Gastrocnemius medialis (tissue), 4 donors: ENCODE data around the gene PIK3CD. TPM values are rescaled to one million over a fixed set of nuclear protein-coding genes. Genes with fewer than 3 reads are reported as not detected.

Source experiments
- ATAC-seq, 2 donors: fragments of 150-250 bp; one replicate each; pipeline ENCODE4 v1.9.1; 2016
- DNase-seq, 2 donors: peaks; one replicate each; pipeline ENCODE4 v3.0.0-alpha.2; 2019
- H3K27ac ChIP-seq, 4 donors: fragments of 200-600 bp; sonication (generic); 1 replicate in 1 of 4; 2 replicates in 3 of 4; pipeline ENCODE4 v1.5.1; 2016 to 2018; ENCODE audit warnings: mild to moderate bottlenecking in 2 of 4, moderate library complexity in 1 of 4
- H3K27me3 ChIP-seq, 3 donors: fragments of 200-600 bp; sonication (generic) in 2 of 3; 1 replicate in 1 of 3; 2 replicates in 2 of 3; pipeline versions ENCODE4 v1.5.1 to v1.6.0; 2016 to 2019; ENCODE audit warnings: mild to moderate bottlenecking in 1 of 3, moderate library complexity in 1 of 3
- H3K36me3 ChIP-seq, 2 donors: fragments of 200-600 bp; sonication (generic) in 1 of 2; one replicate each; pipeline ENCODE4 v1.5.1; 2017 to 2018
- H3K4me1 ChIP-seq, 2 donors: fragments of 200-600 bp; sonication (generic) in 1 of 2; one replicate each; pipeline ENCODE4 v1.5.1; 2016 to 2017; ENCODE audit warnings: mild to moderate bottlenecking in 2 of 2
- H3K4me3 ChIP-seq, 4 donors: fragments of 200-600 bp; sonication (generic) in 3 of 4; 1 replicate in 1 of 4; 2 replicates in 3 of 4; pipeline ENCODE4 v1.5.1; 2016 to 2019; ENCODE audit warnings: mild to moderate bottlenecking in 2 of 4
- H3K9me3 ChIP-seq, 3 donors: fragments of 200-600 bp; sonication (generic) in 2 of 3; 1 replicate in 1 of 3; 2 replicates in 2 of 3; pipeline ENCODE4 v1.5.1; 2016 to 2019
- POLR2A ChIP-seq, 2 donors: fragments of 450-650 bp; IDR thresholded peaks; one replicate each; pipeline ENCODE4 v1.6.1; 2017; ENCODE audit warnings: antibody characterized with exemption in 2 of 2, mild to moderate bottlenecking in 2 of 2, moderate library complexity in 2 of 2
- in situ Hi-C, 4 donors: fragments of 200-750 bp; cut with MboI; loops; one replicate each; pipeline versions ENCODE4 v1.15.0 to v1.8.0; 2017; ENCODE audit warnings: low sequenced_read_pairs in 4 of 4
- intact Hi-C: fragments of 100-400 bp; cut with DNase I; formaldehyde crosslinking; loops from one replicate; pipeline ENCODE4 v1.15.1; 2023; ENCODE audit warnings: low total_unique reads
- total RNA-seq, 4 donors: library from RNA; depleted of rRNA; stranded (reverse); fragments of >200 nt; gene quantifications; one replicate each; pipeline versions ENCODE4 v1.1.0 to v1.2.3, GENCODE V29; 2016
- TF ChIP-seq, protein P1 (sequence below), 5 experiments: fragments of 450-650 bp in 3 of 5; fragments of 200-600 bp in 2 of 5; sonication (generic) in 2 of 5; IDR thresholded peaks in 4 of 5; conservative IDR thresholded peaks in 1 of 5; 1 replicate in 4 of 5; 2 replicates in 1 of 5; pipeline ENCODE4 v1.5.1; 2016 to 2019; ENCODE audit warnings: antibody characterized with exemption in 5 of 5, mild to moderate bottlenecking in 3 of 5, moderate library complexity in 3 of 5

The PIK3CD gene
- total RNA-seq, 4 donors from 2014 or later = 0.66 to 2.3 (median 1.3) TPM

DNA sequence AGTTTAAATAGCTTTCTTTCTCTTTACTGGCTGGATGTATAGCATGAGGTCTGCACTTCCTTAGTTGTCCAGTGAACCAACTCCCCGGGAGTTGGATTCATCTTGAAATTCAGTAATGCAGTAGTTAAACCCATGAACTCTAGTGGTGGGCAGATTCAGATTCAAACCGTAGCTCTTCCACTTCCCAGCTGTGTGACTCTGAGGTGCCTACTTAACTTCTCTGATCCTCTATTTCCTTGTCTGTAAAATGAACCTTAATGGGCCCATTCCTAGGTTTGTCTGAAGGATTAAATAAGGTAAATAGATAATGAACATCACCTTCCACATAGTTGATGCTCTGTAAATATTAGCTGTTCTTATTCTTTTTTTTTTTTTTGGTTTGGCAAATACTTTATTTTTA lies 16.5 kb downstream of the PIK3CD start:
- TF ChIP-seq, protein P1, sequence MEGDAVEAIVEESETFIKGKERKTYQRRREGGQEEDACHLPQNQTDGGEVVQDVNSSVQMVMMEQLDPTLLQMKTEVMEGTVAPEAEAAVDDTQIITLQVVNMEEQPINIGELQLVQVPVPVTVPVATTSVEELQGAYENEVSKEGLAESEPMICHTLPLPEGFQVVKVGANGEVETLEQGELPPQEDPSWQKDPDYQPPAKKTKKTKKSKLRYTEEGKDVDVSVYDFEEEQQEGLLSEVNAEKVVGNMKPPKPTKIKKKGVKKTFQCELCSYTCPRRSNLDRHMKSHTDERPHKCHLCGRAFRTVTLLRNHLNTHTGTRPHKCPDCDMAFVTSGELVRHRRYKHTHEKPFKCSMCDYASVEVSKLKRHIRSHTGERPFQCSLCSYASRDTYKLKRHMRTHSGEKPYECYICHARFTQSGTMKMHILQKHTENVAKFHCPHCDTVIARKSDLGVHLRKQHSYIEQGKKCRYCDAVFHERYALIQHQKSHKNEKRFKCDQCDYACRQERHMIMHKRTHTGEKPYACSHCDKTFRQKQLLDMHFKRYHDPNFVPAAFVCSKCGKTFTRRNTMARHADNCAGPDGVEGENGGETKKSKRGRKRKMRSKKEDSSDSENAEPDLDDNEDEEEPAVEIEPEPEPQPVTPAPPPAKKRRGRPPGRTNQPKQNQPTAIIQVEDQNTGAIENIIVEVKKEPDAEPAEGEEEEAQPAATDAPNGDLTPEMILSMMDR (IDR thresholded peaks at IDR 0.05 in 4 of 5, conservative IDR thresholded peaks at IDR 0.05 in 1 of 5) = no peak
- no peak for TF ChIP-seq POLR2A (IDR thresholded peaks at IDR 0.05)
- in situ Hi-C loops = no loop called here
- Histone ChIP-seq H3K27ac (no peak overlapping the region), H3K4me3 (no peak overlapping the region), H3K4me1 (no peaks in the 10 kb centered on the region), H3K36me3 (no peaks in the 10 kb centered on the region), H3K27me3 (peaks cover 0 to 6% (median 0%) of the 10 kb centered on the region in 3 donors), H3K9me3 (no peaks in the 10 kb centered on the region)
- intact Hi-C loops = no loop called here
- ATAC-seq (no peak), DNase-seq (no peak)

DNA sequence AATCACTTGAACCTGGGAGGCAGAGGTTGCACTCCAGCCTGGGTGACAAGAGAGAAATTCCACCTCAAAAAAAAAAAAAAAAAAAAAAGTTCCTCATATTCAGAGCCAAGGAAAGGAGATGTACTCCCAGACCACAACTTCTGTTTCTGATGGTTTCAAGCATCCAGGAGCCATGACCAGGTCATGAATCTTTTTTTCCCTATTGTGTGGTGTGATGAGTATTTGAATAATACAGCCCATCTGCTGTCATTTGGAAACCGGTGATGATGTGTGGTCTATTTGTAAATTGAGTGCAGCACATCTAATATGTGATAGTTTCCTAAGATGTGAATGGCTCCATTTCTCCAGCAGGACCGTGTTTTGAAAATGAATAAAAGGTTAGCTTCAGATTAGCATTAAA lies 18.6 kb downstream of the PIK3CD start:
- TF ChIP-seq, protein P1 (IDR thresholded peaks at IDR 0.05 in 4 of 5, conservative IDR thresholded peaks at IDR 0.05 in 1 of 5) = no peak
- TF ChIP-seq POLR2A (IDR thresholded peaks at IDR 0.05) = no peak
- intact Hi-C loops = no loop called here
- Histone ChIP-seq H3K9me3 (no peaks in the 10 kb centered on the region), H3K27ac (no peak overlapping the region), H3K4me1 (no peaks in the 10 kb centered on the region), H3K4me3 (no peak overlapping the region), H3K27me3 (peaks cover 0 to 6% (median 0%) of the 10 kb centered on the region in 3 donors), H3K36me3 (no peaks in the 10 kb centered on the region)
- DNase-seq (no peak), ATAC-seq (no peak)
- in situ Hi-C loops = no loop called here

DNA sequence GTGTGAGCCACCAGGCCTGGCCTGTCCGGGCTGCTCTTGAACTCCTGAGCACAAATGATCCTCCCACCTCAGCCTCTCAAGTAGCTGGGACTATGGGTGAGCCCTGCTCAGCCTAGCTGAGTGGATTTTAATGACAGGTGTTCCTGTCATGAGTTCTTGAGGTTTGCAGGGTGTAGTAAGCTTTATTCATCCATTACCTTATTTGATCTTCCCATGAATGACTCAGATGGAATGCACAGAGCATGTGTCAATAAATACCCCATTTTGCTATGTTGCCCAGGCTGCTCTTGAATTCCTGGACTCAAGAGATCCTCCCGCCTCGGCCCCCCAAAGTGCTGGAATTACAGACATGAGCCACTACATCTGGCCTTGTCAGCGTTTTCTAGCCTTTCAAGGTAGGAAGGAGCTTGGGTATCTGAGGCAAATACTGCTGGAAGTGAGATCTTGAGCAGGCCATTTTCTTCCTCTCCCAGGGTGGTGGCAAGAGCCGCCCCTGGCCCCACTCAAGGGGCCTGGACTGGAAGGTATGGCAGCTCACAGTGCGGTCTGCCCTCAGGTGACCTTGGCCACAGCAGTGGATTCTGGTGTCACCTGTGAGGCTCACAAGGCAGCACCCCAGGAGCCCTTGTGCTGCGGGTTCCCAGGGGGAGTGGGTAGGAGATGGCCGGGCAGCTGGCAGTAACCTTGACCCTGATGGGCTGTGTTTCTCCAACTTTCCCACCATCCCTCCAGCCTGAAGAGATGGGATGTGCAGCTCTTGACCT lies 20.0 kb downstream of the PIK3CD start:
- in situ Hi-C loops (no loop called here), intact Hi-C loops (no loop called here)
- H3K4me1 ChIP-seq = no peaks in the 10 kb centered on the region
- no peak overlapping the region for H3K4me3 ChIP-seq
- no peaks in the 10 kb centered on the region for H3K36me3 ChIP-seq
- DNase-seq (no peak), ATAC-seq (no peak)
- TF ChIP-seq, protein P1 (IDR thresholded peaks at IDR 0.05 in 4 of 5, conservative IDR thresholded peaks at IDR 0.05 in 1 of 5) = no peak
- TF ChIP-seq POLR2A (IDR thresholded peaks at IDR 0.05) = no peak
- H3K9me3 ChIP-seq = no peaks in the 10 kb centered on the region
- no peak overlapping the region for H3K27ac ChIP-seq
- H3K27me3 ChIP-seq = peaks cover 0 to 6% (median 0%) of the 10 kb centered on the region in 3 donors

DNA sequence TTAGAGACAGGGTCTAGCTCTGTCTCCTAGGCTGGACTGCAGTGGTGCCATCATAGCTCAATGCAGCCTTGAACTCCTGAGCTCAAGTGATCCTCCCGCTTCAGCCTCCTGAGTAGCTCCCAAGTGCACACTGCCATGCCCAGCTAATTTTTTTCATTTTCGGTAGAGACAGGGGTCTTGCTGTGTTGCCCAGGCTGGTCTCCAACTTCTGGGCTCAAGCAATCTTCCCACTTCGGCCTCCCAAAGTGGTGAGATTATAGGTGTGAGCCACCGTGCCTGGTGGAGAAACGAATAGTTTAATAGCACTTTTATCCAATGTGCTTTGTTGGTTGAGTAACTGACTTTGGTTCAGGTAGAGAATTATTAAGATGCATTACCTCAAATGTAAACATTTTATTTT lies 20.9 kb downstream of the PIK3CD start:
- ATAC-seq = no peak
- DNase-seq = no peak
- no peak overlapping the region for H3K4me3 ChIP-seq
- intact Hi-C loops = no loop called here
- TF ChIP-seq, protein P1 (IDR thresholded peaks at IDR 0.05 in 4 of 5, conservative IDR thresholded peaks at IDR 0.05 in 1 of 5) = no peak
- H3K4me1 ChIP-seq = no peaks in the 10 kb centered on the region
- no peaks in the 10 kb centered on the region for H3K36me3 ChIP-seq
- in situ Hi-C loops = no loop called here
- H3K27me3 ChIP-seq = peaks cover 0 to 6% (median 0%) of the 10 kb centered on the region in 3 donors
- no peaks in the 10 kb centered on the region for H3K9me3 ChIP-seq
- no peak overlapping the region for H3K27ac ChIP-seq
